Right kidney (tissue), 1 donor: ENCODE results near the gene PLXDC2.
A peak's percentile ranks its signal among the peaks of the same experiment; 100 is the strongest.

Experiments
- DNase-seq: peaks from one replicate; pipeline ENCODE4 v3.0.0-alpha.2; 2016

The PLXDC2 gene

GRCh38 chr10:19908991-19909696 is 92.9 kb downstream of the PLXDC2 start:
- no peak for DNase-seq

- DNase-seq, result no peak
Observed at GRCh38 chr10:19911886-19912285, 95.7 kb downstream of the PLXDC2 start.

- no peak for DNase-seq
Observed at GRCh38 chr10:19913987-19914386, 97.8 kb downstream of the PLXDC2 start.

- DNase-seq, result no peak
Observed at GRCh38 chr10:19915125-19915524, 98.9 kb downstream of the PLXDC2 start.

GRCh38 chr10:19915816-19916215 is 99.6 kb downstream of the PLXDC2 start:
- DNase-seq, result no peak

GRCh38 chr10:19917751-19918478 is 101.7 kb downstream of the PLXDC2 start:
- DNase-seq, result no peak

- no peak for DNase-seq
Observed at GRCh38 chr10:19918794-19919193, 102.6 kb downstream of the PLXDC2 start.

- DNase-seq, result no peak
Observed at GRCh38 chr10:19919671-19920070, 103.4 kb downstream of the PLXDC2 start.

- no peak for DNase-seq
Observed at GRCh38 chr10:19920075-19920726, 104.0 kb downstream of the PLXDC2 start.

- no peak for DNase-seq
Observed at GRCh38 chr10:19921300-19922140, 105.3 kb downstream of the PLXDC2 start.

- no peak for DNase-seq
Observed at GRCh38 chr10:19922236-19922963, 106.2 kb downstream of the PLXDC2 start.

GRCh38 chr10:19925064-19925463 is 108.8 kb downstream of the PLXDC2 start:
- DNase-seq, result no peak

- no peak for DNase-seq
Observed at GRCh38 chr10:19928936-19929335, 112.7 kb downstream of the PLXDC2 start.

- DNase-seq, result no peak
Observed at GRCh38 chr10:19929506-19930140, 113.4 kb downstream of the PLXDC2 start.

GRCh38 chr10:19930936-19931893 is 115.0 kb downstream of the PLXDC2 start:
- peak; percentile 34 for DNase-seq

- no peak for DNase-seq
Observed at GRCh38 chr10:19931894-19932590, 115.8 kb downstream of the PLXDC2 start.

- no peak for DNase-seq
Observed at GRCh38 chr10:19932806-19933371, 116.7 kb downstream of the PLXDC2 start.

- no peak for DNase-seq
Observed at GRCh38 chr10:19933772-19934171, 117.5 kb downstream of the PLXDC2 start.

GRCh38 chr10:19935176-19935575 is 118.9 kb downstream of the PLXDC2 start:
- no peak for DNase-seq
